Renal cortical epithelial cell (primary cell): ENCODE measurements around the gene ANGEL1. TPM values are rescaled to one million over a fixed set of nuclear protein-coding genes. Genes with fewer than 3 reads are reported as not detected.

ENCODE experiments used
- DNase-seq: peaks from one replicate; pipeline ENCODE4 v3.0.0-alpha.2; 2011; ENCODE audit warnings: low read depth
- total RNA-seq: library from RNA; depleted of rRNA; stranded (reverse); fragments of >200 nt; gene quantifications from 2 replicates; pipeline ENCODE4 v1.2.3, GENCODE V29; 2014

The ANGEL1 gene
- total RNA-seq, 1 donor from 2014 or later = 11.1 TPM

DNA sequence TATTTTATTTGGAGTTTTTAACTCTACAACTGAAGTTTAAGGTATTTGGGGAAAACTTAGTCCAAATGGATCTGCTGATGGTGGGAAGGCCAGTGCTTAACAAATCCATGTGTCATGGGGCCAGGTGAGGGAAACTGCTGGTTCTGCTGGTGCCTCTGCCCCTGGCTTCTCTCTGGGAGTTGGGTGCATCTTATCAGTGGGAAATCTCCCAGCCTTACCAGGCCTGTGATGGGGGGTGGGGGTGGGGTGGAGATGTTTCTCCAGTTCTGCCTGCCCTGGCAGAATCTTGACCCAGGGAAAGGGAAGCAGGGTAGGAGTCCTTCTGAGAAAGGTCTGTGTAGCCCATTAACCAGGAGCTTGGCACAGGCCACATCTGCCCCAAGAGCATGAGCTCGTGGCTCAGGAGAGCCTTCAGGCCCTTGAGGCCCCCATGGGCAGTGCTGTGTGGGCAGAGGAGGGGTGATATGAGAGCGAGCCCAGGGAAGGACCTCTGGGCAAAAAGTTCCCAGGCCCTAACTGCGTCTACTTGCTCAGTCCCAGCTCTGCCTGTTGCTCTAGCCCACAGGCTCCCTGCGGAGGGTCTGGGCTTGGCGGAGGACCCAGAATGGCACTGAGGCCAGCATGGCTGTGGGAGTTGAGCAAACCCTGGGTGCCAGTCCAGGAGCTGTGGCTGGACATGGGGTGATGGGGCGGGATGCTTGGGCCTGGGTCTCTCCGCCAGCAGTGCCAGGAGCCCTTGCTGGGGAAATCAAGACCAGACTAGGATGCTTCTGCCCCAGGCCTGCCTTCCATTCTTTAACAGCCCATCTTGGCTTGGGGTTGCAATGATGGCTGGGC is 33.2 kb downstream of the ANGEL1 start:
- no peak for DNase-seq

DNA sequence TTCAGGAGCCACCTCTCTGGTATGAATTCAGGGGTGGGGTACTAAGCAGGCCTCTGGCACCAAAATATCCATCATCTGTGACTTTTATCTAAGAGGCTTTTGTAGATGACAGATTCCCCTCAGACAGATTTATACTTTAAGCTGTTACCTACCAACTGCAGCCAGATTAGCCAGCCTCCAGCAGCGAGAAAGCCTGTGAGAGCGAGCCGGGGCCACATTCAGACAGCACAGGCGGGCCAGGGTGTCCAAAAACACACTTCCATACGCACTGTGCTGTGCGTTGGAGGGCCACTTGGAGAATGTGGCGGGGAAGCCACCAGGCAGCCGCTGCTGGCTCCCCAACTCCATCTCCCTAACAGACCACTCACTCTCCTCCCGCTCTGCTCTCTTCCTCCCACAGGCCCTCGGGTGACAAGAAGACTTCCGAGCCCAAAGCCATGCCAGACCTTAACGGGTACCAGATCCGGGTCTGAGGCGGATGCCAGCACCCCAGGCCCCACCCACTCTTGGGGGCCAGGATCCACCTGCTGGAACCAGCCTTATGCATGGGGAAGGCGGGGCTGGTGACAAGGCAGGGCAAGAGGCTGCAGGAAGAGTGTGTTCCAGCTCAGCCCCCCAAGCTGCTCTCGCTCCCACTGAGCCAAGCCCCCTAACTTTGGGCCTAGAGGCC is 34.0 kb downstream of the ANGEL1 start:
- DNase-seq = no peak

DNA sequence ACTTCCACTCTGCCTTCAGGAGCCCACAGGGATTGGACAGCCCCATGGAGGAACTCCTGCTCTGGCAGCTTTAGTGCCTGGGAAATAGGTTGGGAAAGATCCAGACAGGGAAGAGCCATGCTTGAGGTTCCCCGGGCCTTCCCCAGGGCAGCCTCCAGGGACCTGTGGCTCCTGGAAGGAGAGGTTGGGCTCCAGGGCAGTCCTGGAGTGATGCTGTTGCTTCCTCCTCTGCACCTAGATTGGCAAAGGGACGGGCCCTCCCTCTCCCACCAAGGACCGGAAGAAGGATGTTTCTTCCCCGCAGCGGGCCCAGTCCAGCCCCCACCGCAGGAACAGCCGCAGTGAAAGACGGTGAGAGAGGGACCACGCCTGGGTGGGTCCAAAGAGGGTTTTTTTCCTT is 35.0 kb downstream of the ANGEL1 start:
- DNase-seq = no peak

DNA sequence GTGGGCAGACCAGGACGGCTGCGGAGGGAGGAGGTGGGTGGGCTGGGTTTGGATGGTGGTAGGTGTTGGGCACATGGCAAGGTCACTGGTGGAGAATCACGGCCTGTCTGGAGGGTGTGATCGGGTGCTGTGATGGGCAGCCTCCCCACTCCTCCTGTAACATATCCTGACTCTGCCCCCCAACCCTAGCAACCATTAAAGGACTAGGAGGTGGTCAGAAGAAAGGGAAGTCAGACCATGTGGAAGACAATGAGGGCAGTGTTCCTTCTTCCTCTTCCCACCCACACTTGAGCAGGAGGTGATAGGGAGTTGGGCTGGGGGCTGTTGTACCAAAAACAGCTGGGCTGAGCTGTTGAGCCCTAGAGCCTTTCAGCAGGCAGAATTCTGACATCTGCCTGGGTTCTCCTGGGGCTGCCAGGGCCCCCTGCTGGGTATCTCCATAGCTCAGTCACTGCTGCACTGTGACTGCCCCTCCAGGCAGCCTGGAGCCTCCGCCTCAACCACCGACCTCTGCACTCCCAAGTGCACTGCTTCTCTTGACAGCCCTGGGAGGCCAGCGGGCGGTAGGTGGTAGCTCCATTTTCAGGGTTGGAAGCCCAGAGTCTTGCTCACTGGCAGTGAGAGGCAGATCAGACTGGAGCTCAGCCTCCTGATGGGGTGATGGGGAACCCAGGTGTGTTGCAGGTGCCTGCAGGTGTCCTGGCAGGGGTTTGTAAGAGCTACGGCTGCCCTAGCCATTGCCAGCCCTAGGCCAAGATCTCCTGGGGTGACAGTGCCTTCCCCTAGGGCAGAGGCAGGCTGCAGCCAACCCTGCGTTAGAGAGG is 36.0 kb downstream of the ANGEL1 start:
- DNase-seq = no peak

DNA sequence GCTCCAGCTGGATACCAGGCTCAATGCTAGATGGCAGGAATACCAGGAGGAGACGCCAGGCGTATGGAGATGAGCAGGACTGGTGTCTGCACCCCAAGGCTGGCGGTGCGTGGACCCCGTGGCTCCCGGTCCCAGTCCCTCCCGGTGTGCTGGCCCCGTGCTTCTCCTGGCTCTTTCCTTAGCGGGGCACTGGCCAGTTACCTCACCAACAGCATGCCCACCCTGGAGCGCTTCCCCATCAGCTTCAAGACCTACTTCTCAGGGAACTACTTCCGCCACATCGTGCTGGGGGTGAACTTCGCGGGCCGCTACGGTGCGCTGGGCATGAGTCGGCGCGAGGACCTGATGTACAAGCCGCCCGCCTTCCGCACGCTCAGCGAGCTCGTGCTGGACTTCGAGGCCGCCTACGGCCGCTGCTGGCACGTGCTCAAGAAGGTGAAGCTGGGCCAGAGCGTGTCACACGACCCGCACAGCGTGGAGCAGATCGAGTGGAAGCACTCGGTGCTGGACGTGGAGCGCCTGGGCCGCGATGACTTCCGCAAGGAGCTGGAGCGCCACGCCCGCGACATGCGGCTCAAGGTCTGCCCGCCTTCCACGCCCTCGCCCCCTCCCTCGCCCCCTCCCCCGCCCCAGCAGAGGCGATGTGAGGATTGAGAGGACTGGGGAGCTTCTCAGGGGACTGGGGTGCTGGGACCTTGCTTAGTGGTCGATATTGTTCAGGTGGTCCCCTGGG is 36.8 kb downstream of the ANGEL1 start:
- no peak for DNase-seq

DNA sequence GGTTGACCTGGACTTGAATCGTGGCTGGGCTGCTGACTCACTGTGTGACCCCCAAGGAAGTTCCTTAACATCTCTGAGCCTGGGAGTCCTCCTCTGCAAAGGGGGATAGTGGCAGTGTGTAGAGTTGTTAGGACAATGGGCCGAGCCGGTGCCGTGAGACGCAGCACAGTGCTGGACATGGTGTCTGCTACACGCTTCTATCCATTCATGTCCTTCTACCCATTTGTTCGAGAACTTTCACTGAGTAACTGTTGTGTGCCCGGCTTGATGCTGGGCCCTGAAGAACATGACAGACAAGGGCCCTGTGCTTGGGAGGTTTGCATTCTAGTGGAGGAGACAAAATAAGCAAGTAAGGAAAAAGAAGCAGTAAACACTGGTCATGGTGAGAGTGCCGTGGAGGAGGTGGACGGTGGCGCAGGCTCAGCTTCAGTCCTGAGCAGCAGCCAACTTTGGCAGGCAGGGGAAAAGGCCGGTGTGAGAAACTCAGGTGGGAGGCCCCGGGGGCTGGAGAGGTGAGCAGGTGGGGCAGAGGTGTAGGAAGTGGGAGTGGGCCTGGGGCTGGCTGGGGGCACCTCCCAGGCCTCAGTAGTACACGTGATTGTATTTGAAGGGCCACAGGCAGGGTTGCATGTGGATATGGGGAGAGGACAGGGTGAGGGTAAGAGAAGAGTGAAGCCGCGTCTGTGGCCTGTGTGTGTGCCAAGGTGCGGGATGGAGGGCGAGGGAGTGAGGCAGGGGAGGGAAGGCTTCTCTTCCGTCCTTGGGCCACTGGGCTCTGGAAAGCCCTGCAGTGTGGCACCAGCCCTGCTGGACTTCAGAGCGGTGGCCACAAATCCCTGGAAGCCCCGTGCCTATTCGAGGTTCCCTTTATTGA is 37.6 kb downstream of the ANGEL1 start:
- no peak for DNase-seq

DNA sequence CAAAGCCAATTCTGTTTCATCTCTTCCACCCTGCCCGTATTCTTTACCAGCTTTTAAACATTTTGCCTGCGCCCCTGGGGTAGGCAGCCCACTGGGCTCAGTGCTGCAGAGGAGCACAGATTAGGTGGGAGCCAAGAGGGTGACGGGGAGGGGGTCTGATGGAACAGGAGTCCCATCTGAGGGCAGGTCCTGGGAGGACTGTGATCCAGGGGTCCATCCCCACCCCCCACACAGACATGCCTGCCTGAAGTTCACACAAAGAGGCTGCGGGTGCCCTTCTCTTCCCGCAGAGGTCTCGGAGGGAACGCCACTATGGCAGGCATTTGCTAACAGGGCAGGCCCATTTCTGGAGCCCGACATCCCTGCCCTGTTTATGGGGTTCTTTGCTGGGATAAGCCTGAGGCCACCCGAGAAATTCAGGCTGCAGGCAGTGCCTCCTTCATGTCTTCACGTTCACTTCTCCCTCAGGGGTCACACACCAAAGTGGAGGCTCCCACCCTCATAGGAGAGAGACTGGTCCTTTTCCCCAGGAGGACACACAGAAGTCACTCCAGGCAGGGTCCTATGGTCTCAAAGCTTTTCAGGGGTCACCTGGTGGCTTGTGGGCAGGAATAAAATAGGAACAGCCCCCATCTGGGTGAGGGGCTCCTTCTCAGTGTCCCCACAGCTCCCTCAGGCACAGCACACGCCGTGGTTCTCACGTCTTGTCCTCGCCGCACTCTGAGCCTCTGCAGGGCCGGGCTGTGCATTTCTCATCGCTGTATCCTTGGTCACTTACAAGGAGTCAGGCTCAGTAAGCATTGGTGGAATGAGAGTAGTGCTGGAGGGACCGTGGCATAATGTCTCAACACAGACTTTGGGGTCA is 38.5 kb downstream of the ANGEL1 start:
- no peak for DNase-seq

DNA sequence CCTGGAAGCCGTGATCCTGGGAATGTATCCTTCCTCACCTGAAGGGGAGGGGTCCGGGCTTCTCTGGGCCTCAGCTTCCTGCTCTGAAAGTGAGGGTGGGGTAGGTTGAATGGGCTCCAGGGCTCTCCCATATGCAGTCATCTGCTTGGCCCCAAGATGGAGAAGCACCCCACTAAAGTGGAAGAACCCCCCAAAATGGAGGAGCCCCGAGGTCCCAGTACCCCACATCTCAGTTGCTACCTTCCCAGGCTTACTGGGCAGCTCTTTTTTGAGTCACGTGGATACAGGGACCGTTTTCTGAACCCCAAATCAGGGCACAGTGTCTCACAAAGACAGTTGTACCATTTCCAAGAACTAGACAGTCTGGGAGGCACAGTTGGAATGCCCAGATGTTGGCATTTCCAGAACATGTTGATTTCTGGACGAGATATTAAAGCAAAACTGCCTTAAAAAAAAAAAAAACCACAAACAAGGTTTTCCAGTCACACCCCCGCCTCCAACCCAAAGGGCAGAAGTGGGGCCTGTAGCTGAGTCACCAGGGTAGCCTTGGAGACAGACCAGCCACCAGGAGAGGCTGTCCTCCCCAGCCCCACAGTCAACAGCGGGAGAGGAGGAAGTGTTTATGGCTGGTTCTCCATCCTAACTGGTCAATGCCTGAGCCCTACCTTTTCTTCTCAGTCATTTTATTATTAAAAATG is 39.3 kb downstream of the ANGEL1 start:
- peak; percentile 79 for DNase-seq

DNA sequence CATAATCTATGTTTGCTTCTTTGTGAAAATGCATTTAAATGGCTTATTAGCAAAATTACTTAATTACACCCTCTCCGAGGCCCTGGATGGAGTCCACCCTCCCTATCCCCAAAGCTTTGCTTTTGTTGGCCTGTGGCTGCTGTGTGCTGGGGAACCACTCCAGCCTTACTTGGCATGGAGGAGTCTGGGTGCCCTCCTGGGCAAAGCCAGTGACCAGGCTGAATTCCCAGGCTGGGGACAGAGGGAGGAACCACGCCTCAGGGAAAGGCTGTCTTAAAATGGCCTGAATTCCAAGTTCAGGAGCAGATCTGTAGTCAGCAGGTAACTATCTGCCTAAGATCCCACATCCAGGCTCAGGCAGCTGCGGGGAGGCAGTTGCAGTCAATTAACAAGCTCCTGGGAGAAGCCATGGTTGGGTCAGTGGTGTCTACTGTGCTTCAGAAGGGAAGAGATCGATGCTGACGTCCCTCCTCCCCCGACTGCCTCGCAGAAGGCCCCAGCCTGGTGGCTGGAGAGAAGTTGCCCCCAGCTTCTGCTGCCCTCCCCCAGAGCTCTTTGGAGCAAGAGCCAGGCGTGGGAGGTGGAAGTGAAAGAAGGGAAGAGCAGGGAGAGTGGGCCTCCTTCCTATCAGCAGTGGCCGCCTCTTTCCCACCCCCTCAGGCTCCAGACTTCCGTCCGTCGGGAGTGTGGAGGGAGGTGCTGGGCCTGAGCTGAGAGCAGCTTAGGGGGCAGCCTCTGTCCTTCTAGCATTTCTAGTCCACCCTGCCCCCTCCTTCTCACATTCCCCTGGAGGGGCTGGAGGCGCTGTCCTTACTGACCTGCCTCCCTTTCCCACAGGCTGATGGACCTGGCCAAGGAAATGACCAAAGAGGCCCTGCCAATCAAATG is 40.1 kb downstream of the ANGEL1 start:
- DNase-seq = peak; percentile 7

DNA sequence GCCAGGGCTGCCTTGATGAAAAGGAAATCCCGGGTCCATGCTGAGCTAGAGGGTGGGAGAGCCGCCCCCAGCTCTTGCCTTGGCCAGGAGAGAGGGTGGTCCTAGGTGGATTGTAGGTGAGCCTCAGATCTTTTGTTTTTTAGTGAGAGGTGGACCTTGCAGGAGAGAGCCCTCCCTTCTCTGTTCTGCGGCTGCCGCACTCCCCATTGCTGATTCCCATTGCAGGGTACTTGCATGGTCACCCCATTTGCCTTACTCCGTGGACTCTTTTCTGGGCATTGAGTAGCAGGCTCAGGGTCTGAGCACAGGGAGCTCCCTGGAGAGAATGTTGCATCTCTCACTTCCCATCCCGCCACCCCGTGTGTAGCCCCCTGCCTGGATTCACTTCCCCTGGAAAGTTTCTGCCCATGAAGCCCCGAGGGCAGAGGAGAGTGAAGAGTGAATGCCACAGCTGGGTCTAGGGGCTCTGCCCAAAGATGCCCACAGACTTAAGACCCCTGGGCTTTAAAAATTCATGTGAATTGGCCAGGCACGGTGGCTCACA is 41.2 kb downstream of the ANGEL1 start:
- DNase-seq = no peak

DNA sequence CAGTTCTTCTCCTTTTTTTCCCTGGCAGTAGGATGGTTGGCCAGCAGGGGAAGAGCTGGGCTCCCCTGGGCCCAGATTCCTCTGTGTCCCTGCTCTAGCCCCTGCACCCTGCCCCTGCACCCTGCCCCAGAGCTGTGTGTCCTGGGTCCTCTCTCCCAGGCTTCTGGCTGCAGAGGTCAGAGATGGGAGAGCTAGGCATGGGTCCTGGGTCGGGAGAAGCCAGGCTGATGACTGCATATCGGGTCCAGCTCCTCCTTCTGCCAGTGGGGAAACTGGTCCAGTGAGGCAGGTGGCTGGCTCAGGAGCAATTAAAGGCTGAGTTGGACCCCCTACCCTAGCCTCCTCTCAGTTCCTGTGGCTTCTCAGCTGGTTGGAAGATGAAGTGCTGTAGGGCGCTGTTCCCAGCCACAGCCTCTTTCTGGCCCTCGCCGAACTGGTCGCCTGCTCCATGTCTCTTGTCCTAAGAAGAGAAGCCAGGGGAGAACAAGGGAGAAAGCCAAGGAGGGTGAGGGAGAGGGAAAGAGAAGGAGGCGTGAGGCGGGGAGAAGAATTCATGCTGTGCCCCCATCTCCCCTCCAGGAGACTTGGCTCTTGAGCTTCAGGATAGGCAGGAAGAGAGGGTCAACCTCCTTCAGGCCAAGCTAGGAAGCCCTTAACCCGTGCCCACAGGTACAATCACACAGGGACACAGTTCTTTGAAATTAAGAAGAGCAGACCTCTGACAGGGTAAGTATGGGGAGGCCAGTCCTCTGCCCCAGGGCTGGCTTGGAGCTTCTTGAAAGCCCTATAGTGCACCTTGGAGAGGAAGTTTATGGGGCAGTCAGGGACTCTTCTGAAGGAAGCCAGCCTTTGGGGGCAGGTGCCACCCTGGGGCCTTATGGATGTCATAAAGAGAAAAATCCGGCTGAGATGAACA is 41.9 kb downstream of the ANGEL1 start:
- no peak for DNase-seq

DNA sequence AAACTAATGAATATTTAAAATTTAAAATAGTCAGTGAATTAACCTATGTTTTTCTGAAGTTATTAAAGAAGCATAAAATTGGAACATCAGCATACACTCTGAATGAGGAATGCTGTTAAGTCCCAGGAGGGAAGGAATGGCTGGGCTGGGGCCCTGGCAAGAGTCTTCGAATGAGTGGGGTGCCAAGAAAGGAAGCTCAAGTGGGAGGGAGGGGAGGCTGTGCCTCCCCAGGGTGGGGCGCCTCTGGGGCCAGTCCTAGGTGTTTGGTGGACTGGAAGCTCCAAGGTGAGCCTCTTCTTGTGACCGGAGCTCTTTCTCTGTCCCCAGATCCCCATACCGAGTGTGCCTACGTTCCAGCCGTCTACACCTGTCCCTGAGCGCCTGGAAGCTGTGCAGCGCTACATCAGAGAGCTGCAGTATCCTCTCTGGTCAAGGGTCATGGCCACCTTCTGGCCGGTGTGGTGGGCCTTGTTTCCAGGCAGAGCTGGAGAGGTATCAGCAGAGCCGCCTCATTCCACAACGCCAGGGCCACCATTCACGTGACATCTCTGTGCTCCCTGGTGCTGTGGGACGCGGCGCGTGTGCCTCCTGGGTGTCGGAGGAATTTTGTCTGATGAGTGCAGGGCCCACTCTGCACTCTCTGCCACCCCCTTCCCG is 42.9 kb downstream of the ANGEL1 start:
- no peak for DNase-seq

DNA sequence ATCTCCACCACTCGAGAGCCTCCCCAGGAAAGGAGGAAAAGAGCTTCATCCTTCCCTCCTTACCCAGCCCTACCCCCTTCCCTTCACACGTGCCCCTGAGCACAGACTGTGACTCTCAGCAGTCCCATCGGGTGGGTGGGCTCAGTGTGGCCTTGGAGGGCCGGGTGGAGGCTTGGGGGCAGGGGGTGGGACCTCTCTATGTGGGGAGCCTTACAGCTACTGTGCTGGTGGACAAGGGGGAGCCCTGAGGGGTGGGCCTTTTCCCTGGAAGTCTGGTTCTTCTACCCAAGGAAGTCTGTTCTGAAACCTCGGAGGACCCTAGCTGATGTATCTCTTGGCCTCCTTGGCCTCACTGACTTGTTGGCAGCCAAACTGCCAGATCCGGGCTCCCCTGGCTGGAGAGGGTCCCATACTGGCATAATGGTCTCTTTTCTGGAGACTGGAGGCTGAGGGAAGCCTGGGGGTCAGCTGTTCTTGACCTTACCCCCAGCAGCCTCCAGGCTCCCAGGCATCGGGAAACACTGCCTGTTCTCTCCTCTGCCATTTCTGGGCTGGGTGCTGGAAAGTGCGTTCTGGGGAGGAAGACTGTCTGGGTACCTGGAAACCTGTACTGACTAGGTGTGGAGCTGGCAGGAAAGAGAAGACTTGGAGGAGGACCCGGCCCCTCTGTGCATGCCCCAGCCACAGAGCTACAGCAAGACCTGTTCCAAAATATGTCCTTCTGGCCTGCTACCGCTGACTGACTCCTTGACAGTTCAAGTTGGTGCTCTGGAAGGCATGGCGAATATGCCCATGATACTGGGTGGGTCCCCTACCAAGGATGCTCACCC is 43.8 kb downstream of the ANGEL1 start:
- no peak for DNase-seq

DNA sequence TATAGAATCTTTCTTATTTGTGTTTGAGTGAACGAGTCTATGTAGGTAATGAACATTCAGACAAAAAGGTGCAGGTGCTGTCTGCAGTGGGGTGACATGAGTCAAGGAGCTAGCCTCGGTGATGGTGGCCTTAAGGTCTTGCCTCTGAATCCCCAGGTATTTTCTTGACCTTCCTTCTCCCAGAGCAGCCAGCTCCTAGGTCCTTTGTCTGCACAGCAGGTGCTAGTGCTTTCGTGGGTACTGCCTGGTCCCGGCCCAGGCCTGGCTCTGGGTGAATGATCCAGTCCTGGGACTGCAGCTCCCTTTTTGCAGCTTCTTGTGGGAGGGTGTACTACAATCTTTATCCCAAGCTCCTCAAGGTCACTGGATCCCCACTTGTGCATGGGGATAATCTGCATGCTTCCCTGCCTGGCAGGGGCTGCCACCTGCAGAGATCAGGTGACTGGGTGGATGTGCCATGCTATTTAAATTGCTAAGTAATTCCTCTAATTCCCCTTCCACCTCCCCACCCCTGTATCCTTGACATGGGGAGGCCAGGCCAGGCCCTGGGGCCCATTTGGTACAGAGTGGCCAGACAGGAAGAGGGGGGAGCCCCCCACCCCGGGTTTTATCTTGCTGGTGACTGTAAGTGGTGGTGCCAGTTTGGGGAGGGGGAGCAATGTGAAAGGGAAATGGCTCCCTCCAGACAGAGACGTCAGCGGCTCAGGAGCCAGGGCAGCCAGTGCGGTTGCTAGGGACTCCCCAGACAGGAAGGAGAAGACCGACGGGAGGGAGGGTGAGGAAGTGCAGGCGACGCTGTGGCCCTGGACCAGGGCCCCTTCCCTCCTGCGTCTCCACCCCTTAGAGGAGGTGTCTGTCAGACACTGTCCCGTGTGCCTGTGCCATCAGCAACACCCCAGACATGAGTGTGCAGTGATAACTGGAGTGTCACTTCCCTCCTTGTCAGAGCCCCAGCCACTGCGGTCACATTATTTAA is 44.7 kb downstream of the ANGEL1 start:
- no peak for DNase-seq
